ENCODE measurements around the gene LAMA4.
A peak's percentile ranks its signal among the peaks of the same experiment; 100 is the strongest.

The LAMA4 gene

GRCh38 chr6:112237066-112237465, 17.3 kb downstream of the LAMA4 start:
- DNase-seq (ENCODE audit: low read depth), result no peak

- DNase-seq (ENCODE audit: low read depth), result peak; percentile 34
Observed at GRCh38 chr6:112235956-112236355, 18.4 kb downstream of the LAMA4 start.

GRCh38 chr6:112234601-112235000, 19.8 kb downstream of the LAMA4 start:
- no peak for DNase-seq (ENCODE audit: low read depth)

GRCh38 chr6:112233847-112234246, 20.5 kb downstream of the LAMA4 start:
- DNase-seq (ENCODE audit: low read depth), result no peak

GRCh38 chr6:112232845-112233256, 21.5 kb downstream of the LAMA4 start:
- no peak for DNase-seq (ENCODE audit: low read depth)

- DNase-seq (ENCODE audit: low read depth), result no peak
Observed at GRCh38 chr6:112231594-112232060, 22.7 kb downstream of the LAMA4 start.

- DNase-seq (ENCODE audit: low read depth), result no peak
Observed at GRCh38 chr6:112231164-112231563, 23.2 kb downstream of the LAMA4 start.

GRCh38 chr6:112228480-112229332, 25.7 kb downstream of the LAMA4 start:
- no peak for DNase-seq (ENCODE audit: low read depth)

GRCh38 chr6:112227992-112228391, 26.4 kb downstream of the LAMA4 start:
- no peak for DNase-seq (ENCODE audit: low read depth)

- no peak for DNase-seq (ENCODE audit: low read depth)
Observed at GRCh38 chr6:112227411-112227810, 27.0 kb downstream of the LAMA4 start.

GRCh38 chr6:112225691-112226090, 28.7 kb downstream of the LAMA4 start:
- no peak for DNase-seq (ENCODE audit: low read depth)

- DNase-seq (ENCODE audit: low read depth), result no peak
Observed at GRCh38 chr6:112224088-112224487, 30.3 kb downstream of the LAMA4 start.

- no peak for DNase-seq (ENCODE audit: low read depth)
Observed at GRCh38 chr6:112223070-112223861, 31.1 kb downstream of the LAMA4 start.

- DNase-seq (ENCODE audit: low read depth), result no peak
Observed at GRCh38 chr6:112221981-112222852, 32.1 kb downstream of the LAMA4 start.

- no peak for DNase-seq (ENCODE audit: low read depth)
Observed at GRCh38 chr6:112221561-112221960, 32.8 kb downstream of the LAMA4 start.

- no peak for DNase-seq (ENCODE audit: low read depth)
Observed at GRCh38 chr6:112218563-112218962, 35.8 kb downstream of the LAMA4 start.

- DNase-seq (ENCODE audit: low read depth), result no peak
Observed at GRCh38 chr6:112216662-112217551, 37.5 kb downstream of the LAMA4 start.

GRCh38 chr6:112215488-112216284, 38.7 kb downstream of the LAMA4 start:
- DNase-seq (ENCODE audit: low read depth), result no peak

GRCh38 chr6:112214739-112215269, 39.6 kb downstream of the LAMA4 start:
- no peak for DNase-seq (ENCODE audit: low read depth)

GRCh38 chr6:112210852-112211251, 43.5 kb downstream of the LAMA4 start:
- no peak for DNase-seq (ENCODE audit: low read depth)
